GM13976 (cell line): ENCODE measurements around the gene DDX4.

Experiments used
- DNase-seq: peaks from one replicate; pipeline ENCODE4 v3.0.0; 2012; ENCODE audit warnings: low spot score
- in situ Hi-C: fragments of 300-500 bp; cut with MboI; formaldehyde crosslinking; loops from one replicate; pipeline ENCODE4 v1.12.0; 2022; ENCODE audit warnings: low sequenced_read_pairs, mixed read lengths, inconsistent platforms; ENCODE audit not compliant: unreplicated experiment
- TF ChIP-seq, protein P1 (sequence below): IDR thresholded peaks from 2 replicates; pipeline ENCODE4 v1.5.1; 2012; ENCODE audit warnings: borderline replicate concordance, mild to moderate bottlenecking; ENCODE audit not compliant: insufficient read depth; ENCODE audit errors: extremely low read depth, missing control alignments, control extremely low read depth

Gene DDX4

DNA sequence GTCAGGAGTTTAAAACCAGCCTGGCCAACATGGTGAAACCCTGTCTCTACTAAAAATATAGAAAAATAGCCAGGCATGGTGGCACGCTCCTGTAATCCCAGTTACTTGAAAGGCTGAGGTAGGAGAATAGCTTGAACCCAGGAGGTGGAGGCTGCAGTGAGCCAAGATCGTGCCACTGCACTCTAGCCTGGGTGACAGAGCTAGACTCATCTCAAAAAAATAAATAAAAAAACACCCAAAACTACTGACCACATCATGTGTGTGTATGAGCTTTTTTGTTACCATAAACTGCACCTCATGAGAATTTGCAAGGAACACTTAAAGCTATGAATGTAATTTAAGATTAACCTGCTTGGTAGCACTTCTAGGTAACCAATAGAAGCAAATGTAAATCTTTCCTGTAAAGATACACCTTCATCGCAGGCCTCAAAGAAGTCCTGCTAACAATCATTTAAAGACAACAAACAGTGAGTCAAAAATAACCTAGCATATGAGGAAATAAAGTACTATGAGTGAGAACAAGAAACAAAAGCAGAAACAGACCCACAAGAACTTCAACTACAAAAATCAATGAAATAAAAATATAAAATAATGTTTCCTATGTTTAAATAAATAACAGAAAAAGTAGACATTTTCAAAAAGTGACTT, 38.7 kb upstream of the DDX4 start:
- TF ChIP-seq, protein P1, sequence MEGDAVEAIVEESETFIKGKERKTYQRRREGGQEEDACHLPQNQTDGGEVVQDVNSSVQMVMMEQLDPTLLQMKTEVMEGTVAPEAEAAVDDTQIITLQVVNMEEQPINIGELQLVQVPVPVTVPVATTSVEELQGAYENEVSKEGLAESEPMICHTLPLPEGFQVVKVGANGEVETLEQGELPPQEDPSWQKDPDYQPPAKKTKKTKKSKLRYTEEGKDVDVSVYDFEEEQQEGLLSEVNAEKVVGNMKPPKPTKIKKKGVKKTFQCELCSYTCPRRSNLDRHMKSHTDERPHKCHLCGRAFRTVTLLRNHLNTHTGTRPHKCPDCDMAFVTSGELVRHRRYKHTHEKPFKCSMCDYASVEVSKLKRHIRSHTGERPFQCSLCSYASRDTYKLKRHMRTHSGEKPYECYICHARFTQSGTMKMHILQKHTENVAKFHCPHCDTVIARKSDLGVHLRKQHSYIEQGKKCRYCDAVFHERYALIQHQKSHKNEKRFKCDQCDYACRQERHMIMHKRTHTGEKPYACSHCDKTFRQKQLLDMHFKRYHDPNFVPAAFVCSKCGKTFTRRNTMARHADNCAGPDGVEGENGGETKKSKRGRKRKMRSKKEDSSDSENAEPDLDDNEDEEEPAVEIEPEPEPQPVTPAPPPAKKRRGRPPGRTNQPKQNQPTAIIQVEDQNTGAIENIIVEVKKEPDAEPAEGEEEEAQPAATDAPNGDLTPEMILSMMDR: no peak
- DNase-seq: peak; percentile 24
- in situ Hi-C loops: loop anchor here (25.0 kb wide), 2 partner anchors 362 to 512 kb away; no protein-coding TSS in a partner anchor

DNA sequence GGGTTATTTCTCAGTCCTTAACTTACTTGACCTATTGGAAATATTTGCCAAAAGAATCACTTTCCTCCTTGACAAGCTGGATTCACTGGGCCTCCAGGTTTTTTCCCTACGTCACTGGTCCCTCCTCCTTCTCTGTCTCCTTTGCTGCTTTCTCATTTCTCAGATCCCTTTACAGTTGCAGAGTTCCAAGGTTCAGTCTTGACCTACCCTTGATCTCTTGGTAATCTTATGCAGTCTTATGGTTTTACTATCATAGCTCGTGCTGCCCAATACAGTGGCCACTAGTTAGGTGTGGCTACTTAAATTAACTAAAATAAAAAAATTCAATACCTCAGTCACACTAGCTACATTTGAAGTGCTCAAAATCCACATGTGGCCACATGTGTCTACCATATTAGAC, 37.1 kb upstream of the DDX4 start:
- no peak for DNase-seq
- TF ChIP-seq, protein P1: no peak
- in situ Hi-C loops: no loop called here

DNA sequence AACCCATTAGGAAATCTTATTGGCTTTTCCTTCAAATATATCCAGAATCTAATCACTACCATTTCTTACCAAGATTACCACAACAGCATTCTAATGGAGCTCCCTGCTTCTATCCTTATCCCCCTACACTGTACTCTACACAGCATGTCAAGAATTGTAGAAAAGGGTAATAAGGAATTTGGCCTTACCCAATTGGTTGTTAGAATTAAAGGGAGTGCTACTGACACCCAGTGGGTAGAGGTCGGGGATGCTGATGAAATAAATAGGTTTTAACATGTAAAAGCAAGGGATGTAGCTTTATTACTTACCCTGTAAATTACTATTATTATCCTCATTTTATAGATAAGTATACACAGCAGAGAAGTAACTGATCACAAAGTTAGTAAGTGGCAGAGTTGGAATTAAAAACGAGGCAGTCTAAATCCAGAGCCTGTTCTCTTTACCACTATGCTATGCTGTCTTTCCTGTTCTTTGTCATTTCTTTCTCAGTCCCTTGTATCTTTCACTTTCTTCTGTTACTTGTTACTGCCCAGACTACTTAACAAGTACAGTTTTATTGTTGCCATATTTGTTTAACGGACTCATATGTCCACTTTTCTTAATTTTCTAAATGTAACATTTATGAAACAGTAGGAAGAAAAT, 36.3 kb upstream of the DDX4 start:
- in situ Hi-C loops: no loop called here
- no peak for DNase-seq
- TF ChIP-seq, protein P1: no peak

DNA sequence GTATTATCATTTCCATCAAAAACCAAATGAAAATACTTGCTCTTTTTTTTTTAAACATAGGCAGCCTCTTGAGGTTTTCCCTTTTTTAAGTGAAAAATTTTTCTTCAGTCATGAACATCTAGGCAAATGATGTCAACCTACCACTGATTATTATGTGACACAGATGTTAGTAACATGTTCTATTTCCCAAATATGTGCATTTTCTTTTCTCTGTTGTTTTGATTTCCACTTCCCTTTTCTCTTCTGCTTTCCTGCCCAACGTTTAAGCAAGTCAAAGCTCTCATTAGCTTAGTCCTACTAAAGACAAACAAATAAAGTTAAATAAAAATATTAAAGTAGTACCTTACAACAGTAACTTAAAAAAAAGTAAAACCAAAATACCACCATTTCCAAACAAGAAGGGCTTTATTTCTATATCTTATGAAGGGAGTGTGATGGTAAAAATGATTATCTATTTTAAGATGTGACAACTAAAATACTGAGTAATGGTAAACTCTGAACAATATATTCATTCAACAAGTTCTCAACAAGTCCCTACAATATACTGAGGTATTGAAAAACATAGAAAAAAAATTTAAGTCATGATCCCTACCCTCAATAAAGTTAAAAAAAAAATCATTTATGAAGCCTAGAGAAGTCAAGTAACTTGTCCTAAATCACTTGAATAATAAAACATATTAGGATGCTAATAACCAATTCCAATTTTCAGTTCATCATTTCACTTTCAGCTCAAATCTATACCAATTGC, 35.1 kb upstream of the DDX4 start:
- DNase-seq: peak; percentile 33
- in situ Hi-C loops: no loop called here
- TF ChIP-seq, protein P1: no peak

DNA sequence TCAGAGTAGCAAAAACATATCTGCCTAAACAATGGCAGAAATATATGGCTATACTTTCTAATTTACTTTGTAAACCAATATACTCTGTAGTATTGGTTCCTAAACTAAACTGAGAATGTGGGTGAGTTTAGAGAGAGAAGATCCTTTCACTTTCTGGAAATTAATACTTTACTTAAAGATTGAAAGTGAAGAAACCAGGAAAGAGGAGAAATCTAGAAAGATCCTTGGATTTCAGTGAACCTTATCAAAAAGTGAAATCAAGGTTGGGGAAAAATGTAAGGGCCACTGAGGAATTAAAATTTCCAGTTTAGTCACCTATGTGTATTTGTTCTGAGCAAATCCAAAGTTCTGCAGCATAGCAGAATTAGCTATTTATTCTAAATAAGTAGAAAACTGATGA, 31.6 kb upstream of the DDX4 start:
- no peak for DNase-seq
- TF ChIP-seq, protein P1: no peak
- in situ Hi-C loops: no loop called here

DNA sequence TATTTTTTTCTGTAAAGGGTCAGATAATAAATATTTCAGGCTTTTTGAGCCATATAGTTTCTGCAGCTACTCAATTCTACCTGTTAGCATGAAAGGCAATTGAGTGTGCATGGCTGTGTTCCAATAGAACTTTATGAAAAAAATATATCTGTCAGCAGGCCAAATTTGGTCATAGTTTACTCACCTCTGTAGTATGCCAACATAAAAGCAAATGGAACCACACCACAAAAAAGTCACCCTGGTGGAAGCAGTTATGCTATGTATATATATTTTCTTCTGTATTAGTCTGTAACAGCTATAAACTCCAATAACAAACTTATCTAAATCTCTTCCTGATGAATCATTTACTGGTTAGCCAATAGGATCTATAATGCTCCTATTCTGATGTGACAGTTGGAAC, 29.1 kb upstream of the DDX4 start:
- DNase-seq: no peak
- TF ChIP-seq, protein P1: no peak
- in situ Hi-C loops: no loop called here
